K562 (cell line): ENCODE results near the gene KIT. TPM values are rescaled to one million over a fixed set of nuclear protein-coding genes. Genes with fewer than 3 reads are reported as not detected.

ENCODE experiments used
- ATAC-seq: fragments of 200-7000 bp; cut with Tn5 transposase; 3 replicates; pipeline ENCODE4 v1.9.1; 2020; ENCODE audit warnings: moderate library complexity
- BruUV-seq: library from RNA; stranded (reverse); fragments of 400-500 nt; replicated peaks from 2 replicates; lab custom pipeline; 2021; lab: Mats Ljungman, UMichigan
- CTCF ChIA-PET: fragments of 300-600 bp; formaldehyde crosslinking; extraction: SDS; loops from one replicate; lab custom pipeline; 2021; ENCODE audit warnings: low intra/inter-chr PET ratio; lab: Yijun Ruan, JAX
- POLR2A ChIA-PET: fragments of 300-600, 350-650 bp; sonication (Branson Sonifier 250); formaldehyde crosslinking; extraction: SDS; loops from one replicate; lab custom pipeline; 2021; ENCODE audit warnings: antibody characterized with exemption, inconsistent platforms; lab: Yijun Ruan, JAX
- DNase-seq, 4 experiments: peaks; one replicate each; pipeline versions ENCODE4 v3.0.0 to v3.0.0-alpha.2; 2011 to 2018; ENCODE audit warnings: low spot score in 3 of 4, mixed read lengths in 3 of 4; ENCODE audit errors: extremely low read depth in 1 of 4
- FAIRE-seq: peaks from 2 replicates; lab custom pipeline; 2011; peaks lifted over from hg19 to GRCh38; lab: Jason Lieb, UNC
- H2AFZ ChIP-seq: 2 replicates; pipeline ENCODE4 v1.6.0; 2011; ENCODE audit warnings: low read depth, low read length, control low read depth, inconsistent platforms
- H3K27ac ChIP-seq: fragments of 200-600 bp; 3 replicates; pipeline ENCODE4 v1.8.0; 2011; ENCODE audit warnings: low read depth, mild to moderate bottlenecking, control low read depth, inconsistent platforms, low read length, moderate library complexity, mixed read lengths; ENCODE audit errors: extremely low read depth
- H3K27me3 ChIP-seq, 2 experiments: fragments of 300-600 bp in 1 of 2; 2 replicates in 1 of 2; 3 replicates in 1 of 2; pipeline versions ENCODE4 v1.6.0 to v1.8.0; 2011; ENCODE audit warnings: inconsistent platforms in 2 of 2, low read length in 2 of 2, mild to moderate bottlenecking in 1 of 2, mixed read lengths in 1 of 2, moderate library complexity in 1 of 2; ENCODE audit not compliant: control insufficient read depth in 2 of 2, insufficient read depth in 2 of 2
- H3K36me3 ChIP-seq: fragments of 300-600 bp; 3 replicates; pipeline ENCODE4 v1.8.0; 2011; ENCODE audit warnings: mild to moderate bottlenecking, low read length, inconsistent platforms; ENCODE audit not compliant: control insufficient read depth, insufficient read depth
- H3K4me1 ChIP-seq, 2 experiments: fragments of 200-600 bp in 1 of 2; replicated peaks in 1 of 2; 2 replicates in 1 of 2; 3 replicates in 1 of 2; pipeline versions ENCODE4 v1.5.1 to v1.8.0; 2011; ENCODE audit warnings: inconsistent platforms in 2 of 2, low read length in 2 of 2, mild to moderate bottlenecking in 1 of 2, mixed read lengths in 1 of 2, moderate library complexity in 1 of 2; ENCODE audit not compliant: control insufficient read depth in 2 of 2, insufficient read depth in 2 of 2
- H3K4me2 ChIP-seq: 2 replicates; pipeline ENCODE4 v1.6.1; 2011; ENCODE audit warnings: low read length, control low read depth, inconsistent platforms, mixed read lengths; ENCODE audit not compliant: insufficient read depth
- H3K4me3 ChIP-seq: fragments of 200-600 bp; sonication (generic), shearing (Covaris generic); 2 replicates; pipeline ENCODE4 v1.5.1; 2016; ENCODE audit warnings: control low read depth, inconsistent platforms
- H3K79me2 ChIP-seq: fragments of 200-600 bp; 3 replicates; pipeline ENCODE4 v1.8.0; 2011; ENCODE audit warnings: low read length, inconsistent platforms; ENCODE audit not compliant: control insufficient read depth, insufficient read depth
- H3K9ac ChIP-seq, 2 experiments: 2 replicates each; pipeline versions ENCODE4 v1.6.0 to v1.6.1; 2011; ENCODE audit warnings: low read depth in 2 of 2, low read length in 2 of 2, control low read depth in 1 of 2, inconsistent platforms in 1 of 2, mild to moderate bottlenecking in 1 of 2, mixed read lengths in 1 of 2; ENCODE audit not compliant: insufficient read depth in 1 of 2
- H3K9me1 ChIP-seq: one replicate; pipeline ENCODE4 v1.6.0; 2011; ENCODE audit warnings: inconsistent platforms, mild to moderate bottlenecking, low read length, moderate library complexity; ENCODE audit not compliant: control insufficient read depth, insufficient read depth
- H3K9me3 ChIP-seq: replicated peaks from 2 replicates; pipeline ENCODE4 v1.5.1; 2011; ENCODE audit warnings: low read depth, low read length, inconsistent platforms; ENCODE audit not compliant: control insufficient read depth, insufficient read depth
- H4K20me1 ChIP-seq: replicated peaks from 2 replicates; pipeline ENCODE4 v1.6.1; 2011; ENCODE audit warnings: low read length, inconsistent platforms, mixed read lengths; ENCODE audit not compliant: control insufficient read depth, insufficient read depth
- ARID1B ChIP-seq: fragments of 450-650 bp; IDR thresholded peaks from 2 replicates; pipeline ENCODE4 v1.6.1; 2016; ENCODE audit warnings: antibody characterized with exemption, mild to moderate bottlenecking, inconsistent platforms
- BCOR ChIP-seq: fragments of 450-650 bp; IDR thresholded peaks from 2 replicates; pipeline ENCODE4 v1.6.1; 2016
- C11orf30 ChIP-seq: fragments of 450-650 bp; IDR thresholded peaks from 2 replicates; pipeline ENCODE4 v1.6.1; 2016; ENCODE audit warnings: low read depth, mild to moderate bottlenecking
- CBFA2T2 ChIP-seq: fragments of 450-650 bp; conservative IDR thresholded peaks from 2 replicates; pipeline ENCODE4 v1.6.1; 2017; ENCODE audit warnings: mild to moderate bottlenecking
- CBFA2T3 ChIP-seq: fragments of 450-650 bp; IDR thresholded peaks from 2 replicates; pipeline ENCODE4 v1.6.1; 2017
- EGR1 ChIP-seq: fragments of 450-650 bp; conservative IDR thresholded peaks from 2 replicates; pipeline ENCODE4 v1.6.1; 2017; ENCODE audit warnings: mild to moderate bottlenecking
- KAT7 ChIP-seq: sonication (generic); formaldehyde crosslinking; IDR thresholded peaks from 2 replicates; pipeline ENCODE4 v1.8.0; 2022; ENCODE audit warnings: missing genetic modification reagents, mild to moderate bottlenecking, borderline replicate concordance
- TCF3 ChIP-seq: sonication (generic); formaldehyde crosslinking; IDR thresholded peaks from 2 replicates; pipeline ENCODE4 v1.4.0; 2020; ENCODE audit warnings: mild to moderate bottlenecking, missing genetic modification reagents
- VEZF1 ChIP-seq: fragments of 200-800 bp; sonication (Bioruptor generic); IDR thresholded peaks from 2 replicates; pipeline ENCODE4 v1.6.1; 2017; ENCODE audit warnings: missing genetic modification characterization, missing compliant biosample characterization
- ZNF316 ChIP-seq: fragments of 450-650 bp; IDR thresholded peaks from 2 replicates; pipeline ENCODE4 v1.6.1; 2016
- WGBS: fragments of 100-300 bp; shearing (Covaris generic); methylation state at CpG from one replicate; pipeline ENCODE4 v1.1.6; 2016; ENCODE audit warnings: low coverage, mixed read lengths; ENCODE audit not compliant: insufficient coverage; ENCODE audit errors: missing lambda C conversion rate; 5-methylcytosine and 5-hydroxymethylcytosine counted together
- in situ Hi-C: fragments of 300-500 bp; cut with MboI; formaldehyde crosslinking; loops from 4 replicates; pipeline ENCODE4 v1.15.0; 2018; ENCODE audit warnings: inconsistent platforms, mixed read lengths
- intact Hi-C: fragments of 100-400 bp; cut with micrococcal nuclease; formaldehyde crosslinking; loops from 2 replicates; pipeline ENCODE4 v1.14.2; 2022
- polyA plus RNA-seq, 8 experiments: library from polyadenylated mRNA; depleted of rRNA in 4 of 8; stranded (reverse) in 5 of 8; unstranded in 3 of 8; fragments of >200 nt; fragmentation: Nextera tagmentation in 2 of 8; fragmentation: Illumina TruSeq in 1 of 8; extraction: Ambion mirVana in 2 of 8; extraction: Trizol in 1 of 8; gene quantifications; 2 replicates each; pipeline versions ENCODE4 v1.2.1 to v1.2.3, GENCODE V29; 2011 to 2014; ENCODE audit warnings: inconsistent platforms in 1 of 8, missing spikeins in 1 of 8
- total RNA-seq, 7 experiments: library from RNA; depleted of rRNA in 6 of 7; stranded (reverse); fragments of >200 nt in 6 of 7; fragmentation: Illumina TruSeq in 2 of 7; extraction: Trizol in 2 of 7; gene quantifications; 2 replicates each; pipeline versions ENCODE4 v1.2.1 to v1.2.3, GENCODE V29; 2011 to 2021; ENCODE audit warnings: low replicate concordance in 1 of 7
- TF ChIP-seq, protein P1 (sequence below): IDR thresholded peaks from 2 replicates; pipeline ENCODE4 v1.6.1; 2011; ENCODE audit warnings: borderline replicate concordance, low read depth, mild to moderate bottlenecking, moderate library complexity, low read length; ENCODE audit not compliant: insufficient read depth, poor library complexity, severe bottlenecking
- TF ChIP-seq, protein P2 (sequence below): fragments of 450-650 bp; IDR thresholded peaks from 2 replicates; pipeline ENCODE4 v1.6.1; 2016

The KIT gene
- total and polyA plus RNA-seq, 9 of the 15 experiments (the other 6 are each of a cell fraction or from before 2014, with no cell fraction given) = 0.27 to 5.6 (median 0.57) TPM

DNA sequence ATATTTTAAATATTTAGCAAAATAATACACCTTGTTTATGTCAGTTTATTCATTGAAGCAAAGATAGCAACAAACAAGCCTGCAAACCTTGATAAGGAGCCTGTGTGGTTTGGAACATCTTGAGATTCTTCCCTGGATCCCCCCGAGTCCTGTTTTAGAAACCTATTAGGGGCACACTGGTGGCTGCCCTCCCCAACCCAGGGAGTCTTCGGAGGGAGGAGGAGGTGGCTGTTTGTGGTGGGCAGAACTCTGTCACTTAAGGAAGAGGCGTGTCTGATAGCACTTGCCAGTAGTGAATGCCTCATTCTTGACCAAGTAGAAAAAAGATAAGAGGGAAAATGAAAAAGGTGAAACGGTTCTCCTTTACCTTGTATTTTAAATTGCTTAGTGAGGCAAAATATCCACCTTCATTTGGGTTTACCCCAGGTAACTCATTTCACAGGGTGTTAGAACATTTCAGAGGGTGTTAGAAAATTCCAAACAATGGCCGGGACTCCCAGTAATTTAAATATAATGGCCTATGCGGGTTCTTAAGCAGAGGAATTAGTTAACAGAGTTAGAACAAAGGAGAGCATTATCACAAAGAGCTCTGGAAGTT is 10.4 kb downstream of the KIT start:
- H2AFZ ChIP-seq = peak overlapping the region; percentile 54; the same call in 1 of the 2 replicates
- ChIA-PET POLR2A (no interaction called here), CTCF (no interaction called here)

More for the DNA sequence above, 10.4 kb downstream of the KIT start:
- H3K79me2 ChIP-seq = no peaks in the 10 kb centered on the region
- H3K9me1 ChIP-seq = no peaks in the 10 kb centered on the region
- no peak overlapping the region for H3K9ac ChIP-seq
- H3K36me3 ChIP-seq = no peaks in the 10 kb centered on the region
- H3K27ac ChIP-seq = no peak overlapping the region
- 15% methylated on average over 5 of the region's 6 CpGs for WGBS
- FAIRE-seq = peak; percentile 74
- DNase-seq = peak in 2 of 4 experiments; percentile 28 to 31
- peak overlapping the region; percentile 14; the same call in 1 of the 2 replicates for H3K4me2 ChIP-seq
- peaks cover 5 to 9% of the 10 kb centered on the region in 2 experiments; a peak in 3 of 5 replicates for H3K4me1 ChIP-seq
- in situ Hi-C loops = no loop called here
- peak; percentile 14; the same call in 1 of the 2 replicates for TF ChIP-seq CBFA2T3
- TF ChIP-seq, protein P1, sequence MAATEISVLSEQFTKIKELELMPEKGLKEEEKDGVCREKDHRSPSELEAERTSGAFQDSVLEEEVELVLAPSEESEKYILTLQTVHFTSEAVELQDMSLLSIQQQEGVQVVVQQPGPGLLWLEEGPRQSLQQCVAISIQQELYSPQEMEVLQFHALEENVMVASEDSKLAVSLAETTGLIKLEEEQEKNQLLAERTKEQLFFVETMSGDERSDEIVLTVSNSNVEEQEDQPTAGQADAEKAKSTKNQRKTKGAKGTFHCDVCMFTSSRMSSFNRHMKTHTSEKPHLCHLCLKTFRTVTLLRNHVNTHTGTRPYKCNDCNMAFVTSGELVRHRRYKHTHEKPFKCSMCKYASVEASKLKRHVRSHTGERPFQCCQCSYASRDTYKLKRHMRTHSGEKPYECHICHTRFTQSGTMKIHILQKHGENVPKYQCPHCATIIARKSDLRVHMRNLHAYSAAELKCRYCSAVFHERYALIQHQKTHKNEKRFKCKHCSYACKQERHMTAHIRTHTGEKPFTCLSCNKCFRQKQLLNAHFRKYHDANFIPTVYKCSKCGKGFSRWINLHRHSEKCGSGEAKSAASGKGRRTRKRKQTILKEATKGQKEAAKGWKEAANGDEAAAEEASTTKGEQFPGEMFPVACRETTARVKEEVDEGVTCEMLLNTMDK = no peak
- peak; percentile 21; the same call in 1 of the 2 replicates for TF ChIP-seq TCF3 (CRISPR knock-in tag)
- peak; percentile 59; the same call in 1 of the 2 replicates for TF ChIP-seq VEZF1 (CRISPR knock-in tag)
- TF ChIP-seq CBFA2T2 = 0 out of 2 replicates have a peak, but pooled peaks have one; percentile 2
- TF ChIP-seq, protein P2, sequence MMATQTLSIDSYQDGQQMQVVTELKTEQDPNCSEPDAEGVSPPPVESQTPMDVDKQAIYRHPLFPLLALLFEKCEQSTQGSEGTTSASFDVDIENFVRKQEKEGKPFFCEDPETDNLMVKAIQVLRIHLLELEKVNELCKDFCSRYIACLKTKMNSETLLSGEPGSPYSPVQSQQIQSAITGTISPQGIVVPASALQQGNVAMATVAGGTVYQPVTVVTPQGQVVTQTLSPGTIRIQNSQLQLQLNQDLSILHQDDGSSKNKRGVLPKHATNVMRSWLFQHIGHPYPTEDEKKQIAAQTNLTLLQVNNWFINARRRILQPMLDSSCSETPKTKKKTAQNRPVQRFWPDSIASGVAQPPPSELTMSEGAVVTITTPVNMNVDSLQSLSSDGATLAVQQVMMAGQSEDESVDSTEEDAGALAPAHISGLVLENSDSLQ = 0 out of 2 replicates have a peak, but pooled peaks have one; percentile 9
- peak; percentile 64; the same call in 1 of the 2 replicates for TF ChIP-seq ZNF316
- TF ChIP-seq EGR1 = 0 out of 2 replicates have a peak, but pooled peaks have one; percentile 19
- 0 out of 2 replicates have a peak, but pooled peaks have one; percentile 26 for TF ChIP-seq ARID1B
- TF ChIP-seq BCOR = no peak
- TF ChIP-seq C11orf30 = peak; percentile 19; the same call in 1 of the 2 replicates
- TF ChIP-seq KAT7 (CRISPR knock-in tag) = no peak
- TF ChIP-seq, all 486 proteins: peak for 9
- intact Hi-C loops = no loop called here
- no peaks in the 10 kb centered on the region for H3K9me3 ChIP-seq
- H3K27me3 ChIP-seq = no peaks in the 10 kb centered on the region
- H4K20me1 ChIP-seq = no peaks in the 10 kb centered on the region
- H3K4me3 ChIP-seq = no peak overlapping the region
- BruUV-seq = no TSS peak
- peak; percentile 54; the same call in 1 of the 3 replicates for ATAC-seq
